NCI-H1092 (cell line): Measurements from ENCODE around the gene LSM14A.

ENCODE experiments used
- DNase-seq: peaks from one replicate; lab custom pipeline; 2025; lab: John Stamatoyannopoulos, UW

LSM14A gene

GRCh38 chr19:34255546-34255945, 83.2 kb downstream of the LSM14A start:
- no peak for DNase-seq

- DNase-seq = no peak
Measured at GRCh38 chr19:34256835-34257558, 84.7 kb downstream of the LSM14A start.

GRCh38 chr19:34257559-34257924, 85.2 kb downstream of the LSM14A start:
- DNase-seq = no peak

GRCh38 chr19:34259367-34260095, 87.2 kb downstream of the LSM14A start:
- no peak for DNase-seq

- DNase-seq = no peak
Measured at GRCh38 chr19:34260771-34261173, 88.5 kb downstream of the LSM14A start.

- no peak for DNase-seq
Measured at GRCh38 chr19:34261334-34262109, 89.2 kb downstream of the LSM14A start.

- DNase-seq = no peak
Measured at GRCh38 chr19:34263745-34264237, 91.5 kb downstream of the LSM14A start.

GRCh38 chr19:34265221-34265650, 92.9 kb downstream of the LSM14A start:
- DNase-seq = no peak

GRCh38 chr19:34269081-34269480, 96.8 kb downstream of the LSM14A start:
- DNase-seq = no peak

GRCh38 chr19:34269489-34269888, 97.2 kb downstream of the LSM14A start:
- DNase-seq = no peak

GRCh38 chr19:34269968-34270621, 97.8 kb downstream of the LSM14A start:
- DNase-seq = no peak

GRCh38 chr19:34273121-34273520, 100.8 kb downstream of the LSM14A start:
- no peak for DNase-seq

- DNase-seq = no peak
Measured at GRCh38 chr19:34274284-34274826, 102.1 kb downstream of the LSM14A start.

- no peak for DNase-seq
Measured at GRCh38 chr19:34274827-34275625, 102.7 kb downstream of the LSM14A start.

GRCh38 chr19:34275705-34276104, 103.4 kb downstream of the LSM14A start:
- no peak for DNase-seq

GRCh38 chr19:34276614-34277013, 104.3 kb downstream of the LSM14A start:
- no peak for DNase-seq

- no peak for DNase-seq
Measured at GRCh38 chr19:34277244-34277643, 104.9 kb downstream of the LSM14A start.

GRCh38 chr19:34278783-34279182, 106.5 kb downstream of the LSM14A start:
- DNase-seq = no peak
